GM19468 (cell line): ENCODE measurements around the gene FBXW12.
"Not testable (repeated sequence)": the region's sequence is repeated elsewhere in the genome, so short reads cannot be mapped to it uniquely, and the experiment has no call there.

Experiments
- ATAC-seq: cut with Tn5 transposase; IDR thresholded peaks from one replicate; pipeline ENCODE4 v1.9.1; 2021; ENCODE audit warnings: mild to moderate bottlenecking, moderate library complexity, moderate number of reproducible peaks; ENCODE audit not compliant: unreplicated experiment; ENCODE audit errors: extremely low read depth

FBXW12 gene, protein sequence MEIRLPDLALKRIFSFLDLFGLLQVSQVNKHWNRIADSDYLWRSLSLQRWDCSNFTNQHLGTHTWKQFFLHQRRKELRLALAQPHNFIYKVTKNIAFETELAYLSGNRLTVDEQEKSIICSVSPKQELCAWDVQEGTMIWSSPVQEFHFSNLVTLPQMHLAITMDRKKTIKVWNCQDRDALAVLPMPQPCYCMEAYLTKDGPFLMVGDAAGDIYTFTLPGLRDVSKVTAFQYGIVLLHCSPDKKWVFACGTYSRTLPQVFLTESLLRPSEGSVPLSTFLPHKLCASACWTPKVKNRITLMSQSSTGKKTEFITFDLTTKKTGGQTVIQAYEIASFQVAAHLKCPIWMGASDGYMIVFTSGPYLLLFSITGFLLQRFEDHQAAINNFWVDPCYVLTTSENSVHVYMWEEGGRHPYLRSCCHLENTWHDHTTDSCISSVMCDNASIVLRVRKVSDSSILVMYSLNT

DNA sequence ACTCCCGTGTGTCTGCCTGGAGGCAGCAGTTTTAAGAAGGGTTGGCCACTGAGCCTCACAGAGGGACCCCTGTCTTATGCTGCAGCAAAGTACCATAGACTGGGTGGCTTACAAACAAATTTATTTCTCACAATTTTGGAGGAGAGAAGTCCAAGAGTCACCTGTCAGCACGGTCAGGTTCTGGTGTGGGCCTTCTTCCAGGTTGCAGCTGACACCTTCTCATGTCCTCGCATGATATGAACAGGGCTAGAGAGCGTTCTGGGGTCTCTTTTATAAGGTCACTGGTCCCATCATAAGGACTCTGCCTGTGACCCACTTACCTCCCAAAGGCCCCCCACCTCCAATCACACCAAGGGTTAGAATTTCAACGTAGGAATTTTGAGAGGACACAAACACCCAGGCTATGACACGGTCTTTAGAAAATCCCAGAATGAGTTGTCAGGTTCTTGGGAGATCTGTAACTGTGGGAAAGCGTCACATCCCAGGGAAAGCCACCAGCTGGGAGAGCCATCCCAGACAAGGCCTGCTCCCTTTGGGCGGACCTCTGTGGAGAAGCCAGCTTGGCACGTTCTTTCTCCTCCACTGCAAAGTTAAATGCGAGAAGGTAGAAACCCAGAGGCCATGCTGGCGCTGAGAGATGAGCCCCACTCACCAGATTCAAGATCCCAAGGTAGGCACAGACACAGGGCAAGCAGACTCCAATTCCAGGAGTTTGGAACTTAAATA lies at the start of gene FBXW12:
Gene FBXW12 (plus strand): TSS at position 569 of the 726 bp plus-strand sequence. CDS start 549 bp downstream, outside the sequence.
- no peak for ATAC-seq

DNA sequence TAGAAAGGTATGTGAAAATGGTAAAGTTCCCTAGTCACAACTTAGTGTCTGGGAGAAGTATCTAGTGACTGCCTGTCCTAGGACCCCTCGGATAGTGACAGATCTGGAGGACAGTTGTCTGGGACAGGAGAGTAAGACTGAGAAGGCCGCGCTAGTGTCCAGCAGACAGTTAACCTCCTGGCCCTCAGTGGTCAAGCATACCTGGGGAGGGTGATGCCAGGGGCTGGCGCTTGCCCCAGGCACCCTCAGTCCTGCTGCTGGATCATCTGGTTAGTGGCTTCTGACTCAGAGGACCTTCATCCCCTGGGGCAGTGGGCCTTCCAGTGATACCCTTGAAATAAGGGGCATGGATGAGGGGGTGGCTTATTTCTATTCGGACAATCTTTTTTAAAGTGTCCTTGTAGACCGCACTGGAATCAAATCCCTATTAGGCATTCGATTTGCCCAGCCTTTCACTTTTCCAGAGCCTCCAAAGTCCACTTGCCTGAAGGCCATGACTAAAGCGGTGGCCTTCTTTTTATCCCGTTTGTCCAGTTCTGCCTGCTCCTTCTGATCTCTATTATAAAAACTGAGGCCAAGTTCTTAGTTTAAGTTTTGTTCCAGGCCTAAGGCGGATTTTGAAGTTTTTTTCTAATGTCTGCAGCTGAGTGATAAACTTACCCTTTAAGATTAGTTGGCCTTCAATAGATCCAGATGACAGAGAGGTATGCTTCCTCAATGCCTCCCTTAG lies 40.1 kb upstream of the FBXW12 start:
- not testable (repeated sequence) for ATAC-seq

DNA sequence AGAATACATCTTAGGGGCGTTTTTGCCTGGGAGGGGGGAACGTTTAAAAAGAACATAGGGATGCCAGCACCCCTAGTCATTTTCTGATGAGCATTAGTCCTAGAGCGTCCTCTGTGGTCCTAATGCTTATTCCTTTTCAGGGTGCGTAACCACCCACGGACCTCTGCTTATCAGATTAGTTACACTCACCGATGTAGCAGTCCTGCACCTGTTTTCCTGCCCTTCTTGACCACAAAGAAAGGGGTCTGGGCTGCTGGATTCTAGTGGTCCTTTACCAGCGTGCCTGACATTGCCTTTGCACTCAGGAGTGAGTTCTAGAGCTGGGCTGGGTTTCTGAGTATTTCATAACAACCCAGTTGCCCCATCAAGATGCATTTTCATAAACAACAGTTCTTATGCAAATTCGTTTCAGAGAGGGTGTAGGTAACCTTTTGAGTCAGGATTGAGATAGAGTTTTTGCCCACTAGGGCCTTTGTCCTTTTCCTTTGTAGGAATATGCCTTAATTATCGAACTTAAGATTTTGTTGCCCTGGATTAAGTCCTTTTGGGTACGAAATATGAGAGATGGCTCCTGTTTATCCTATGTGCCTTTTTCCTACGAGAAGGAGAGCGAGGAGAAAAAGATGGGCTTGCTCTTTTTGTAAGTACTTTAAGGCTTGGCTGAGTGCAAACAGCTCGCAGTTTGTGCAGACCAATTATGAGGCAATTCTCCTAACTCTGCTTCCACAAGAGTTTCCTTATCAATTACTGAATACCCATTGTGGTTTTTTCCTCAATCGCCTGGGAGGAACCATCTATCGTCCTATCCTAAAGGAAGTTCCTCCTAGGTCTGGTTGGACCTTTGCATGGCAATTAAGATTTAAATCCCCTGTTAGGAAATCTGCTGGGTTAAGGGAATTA lies 38.4 kb upstream of the FBXW12 start, which contains the start of gene SPINK8:
Gene SPINK8 (minus strand): TSS at position 316 of the 900 bp plus-strand sequence. CDS start 5,320 bp downstream, outside the sequence.
- ATAC-seq, result not testable (repeated sequence)

DNA sequence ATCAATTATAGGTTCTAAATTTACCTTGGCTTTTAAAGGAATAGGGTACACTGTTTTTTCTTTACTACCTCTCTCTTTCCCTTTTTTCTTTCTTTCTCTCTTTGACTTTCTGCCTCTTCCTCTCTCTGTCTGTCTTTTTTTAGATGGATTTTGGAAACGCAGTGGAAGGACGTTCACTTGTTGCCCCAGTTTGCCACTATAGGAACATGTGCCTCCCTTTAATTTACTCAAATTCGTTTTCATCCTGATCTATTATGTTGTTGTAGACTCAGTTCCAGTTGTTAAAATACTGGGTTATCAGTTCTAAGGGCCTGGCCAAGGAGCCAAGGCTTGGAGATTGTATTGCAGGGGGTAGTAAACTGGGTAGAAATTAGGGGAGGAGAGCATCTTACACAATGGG lies 37.4 kb upstream of the FBXW12 start:
- no peak for ATAC-seq

DNA sequence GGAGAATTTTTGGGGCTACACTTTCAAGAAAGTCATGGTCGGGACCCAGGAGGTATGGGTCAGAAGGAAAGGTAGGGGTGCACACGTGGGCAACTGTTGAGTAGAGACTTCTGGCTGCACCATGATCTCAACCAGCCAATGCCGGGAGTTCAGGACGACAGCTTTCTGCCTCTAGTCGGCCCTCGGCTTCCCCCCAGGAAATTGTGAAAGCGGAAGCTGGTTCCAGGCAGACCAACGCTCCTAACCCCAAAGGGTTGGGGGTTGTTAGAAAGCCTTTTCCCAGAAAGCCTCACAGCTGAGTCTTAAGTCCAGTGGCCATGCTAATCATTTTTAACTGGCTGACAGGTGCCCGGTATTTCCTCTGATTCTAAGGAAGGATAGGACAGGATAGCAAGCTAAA lies 36.7 kb upstream of the FBXW12 start:
- not testable (repeated sequence) for ATAC-seq

DNA sequence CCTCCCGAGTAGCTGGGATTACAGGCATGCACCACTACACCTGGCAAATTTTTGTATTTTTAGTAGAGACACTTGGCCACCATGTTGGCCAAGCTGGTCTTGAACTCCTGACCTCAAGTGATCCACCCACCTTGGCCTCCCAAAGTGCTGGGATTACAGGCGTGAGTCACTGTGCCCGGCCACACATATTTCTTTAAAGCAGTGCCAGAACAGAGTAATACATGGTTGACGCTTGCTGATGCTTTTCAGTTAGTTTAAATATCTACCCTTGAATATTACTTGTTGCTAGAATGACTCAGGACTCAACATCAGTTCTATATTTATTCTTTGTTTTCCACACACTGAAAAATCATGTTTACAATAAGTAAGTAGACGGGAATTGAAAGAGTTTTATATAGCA lies 34.5 kb upstream of the FBXW12 start:
- ATAC-seq, result not testable (repeated sequence)

DNA sequence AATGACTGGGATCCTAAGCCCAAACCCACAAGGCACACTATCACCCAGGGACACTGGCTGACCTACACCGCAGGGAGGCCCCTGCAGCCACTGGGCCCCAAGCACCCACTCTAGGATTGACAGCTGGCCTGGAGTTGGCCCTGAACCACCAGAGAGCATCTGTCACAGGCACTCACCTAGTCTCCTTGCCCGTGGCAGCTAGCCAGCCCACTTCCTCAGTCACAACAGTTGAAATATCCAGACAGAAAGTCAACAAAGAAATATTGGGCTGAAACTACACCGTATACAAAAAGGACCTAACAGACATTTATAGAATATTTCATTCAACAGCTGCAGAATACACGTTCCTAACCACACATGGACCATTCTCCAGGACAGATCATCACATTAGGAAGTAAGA lies 33.4 kb upstream of the FBXW12 start:
- no peak for ATAC-seq

DNA sequence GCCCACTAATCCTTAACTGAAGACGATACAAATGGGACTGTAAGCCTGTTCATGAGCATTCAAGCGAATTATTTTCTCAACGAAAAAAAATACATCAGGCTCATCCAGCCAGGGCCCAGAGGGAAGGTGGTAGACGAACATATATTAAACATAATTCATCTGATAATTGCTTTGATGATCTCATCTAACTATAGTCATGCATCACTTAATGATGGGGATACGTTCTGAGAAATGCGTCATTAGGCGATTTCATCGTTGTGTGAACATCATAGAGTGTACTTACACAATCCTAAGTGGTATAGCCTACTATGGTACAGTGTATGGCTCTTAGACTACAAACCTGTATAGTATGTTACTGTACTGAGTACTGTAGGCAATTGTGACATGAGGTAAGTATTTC lies 28.6 kb upstream of the FBXW12 start:
- ATAC-seq, result no peak

DNA sequence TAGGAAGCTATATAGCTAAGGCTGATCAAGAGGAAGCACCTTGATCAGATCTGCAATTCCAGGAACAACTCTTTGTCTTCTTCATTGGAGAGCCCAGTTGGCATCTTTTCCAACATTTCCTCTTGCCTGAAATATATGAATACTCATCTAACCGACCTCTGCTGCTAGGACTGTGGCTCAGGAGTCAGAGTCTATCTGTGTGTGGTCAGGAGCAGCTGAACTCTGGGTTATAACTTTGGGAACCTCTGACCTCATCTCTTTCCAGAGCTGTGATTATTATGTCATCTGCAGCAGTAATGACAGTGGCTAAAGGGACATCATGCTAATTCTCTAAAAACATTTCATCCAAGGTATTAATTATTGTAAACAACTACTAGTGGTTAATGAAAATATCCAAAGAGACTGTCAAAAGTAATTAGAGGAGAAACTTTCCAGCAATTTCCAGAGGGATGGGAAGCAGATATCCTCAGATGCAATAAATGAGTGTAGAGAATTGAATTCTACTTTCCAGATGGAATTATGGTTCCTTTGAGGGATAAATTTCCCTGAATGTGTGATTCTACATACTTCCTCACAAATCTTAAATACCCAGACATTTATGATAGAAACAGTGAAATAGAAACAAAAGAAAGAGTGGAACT lies 27.0 kb upstream of the FBXW12 start:
- no peak for ATAC-seq

DNA sequence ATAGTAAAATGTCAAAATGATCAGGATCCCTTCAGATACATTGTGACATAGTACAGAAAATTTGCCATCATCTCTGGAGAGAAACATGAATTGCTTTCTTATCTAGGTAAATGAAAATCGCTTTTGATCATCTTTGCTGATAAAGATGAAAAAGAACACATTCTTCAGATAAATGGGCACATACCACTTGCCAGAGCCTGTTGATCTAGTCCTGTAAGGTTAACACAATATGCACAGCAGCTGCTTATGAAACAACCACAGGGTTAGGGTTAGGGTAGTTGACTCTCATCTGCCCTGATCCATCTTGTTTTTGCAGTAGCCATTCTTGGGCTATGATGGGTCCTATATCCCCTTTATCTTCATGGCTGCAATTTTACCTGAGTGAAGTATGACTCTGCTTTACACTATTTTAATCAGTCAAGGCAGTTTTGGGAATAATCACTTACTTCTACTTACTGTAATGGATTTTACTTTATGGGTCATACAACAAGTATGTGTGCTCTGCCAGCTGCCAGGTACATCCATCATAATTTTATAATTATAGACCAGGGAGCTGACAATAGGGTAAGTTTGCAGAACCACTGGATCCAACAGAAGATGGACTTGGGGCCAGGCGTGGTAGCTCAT lies 26.0 kb upstream of the FBXW12 start:
- no peak for ATAC-seq

DNA sequence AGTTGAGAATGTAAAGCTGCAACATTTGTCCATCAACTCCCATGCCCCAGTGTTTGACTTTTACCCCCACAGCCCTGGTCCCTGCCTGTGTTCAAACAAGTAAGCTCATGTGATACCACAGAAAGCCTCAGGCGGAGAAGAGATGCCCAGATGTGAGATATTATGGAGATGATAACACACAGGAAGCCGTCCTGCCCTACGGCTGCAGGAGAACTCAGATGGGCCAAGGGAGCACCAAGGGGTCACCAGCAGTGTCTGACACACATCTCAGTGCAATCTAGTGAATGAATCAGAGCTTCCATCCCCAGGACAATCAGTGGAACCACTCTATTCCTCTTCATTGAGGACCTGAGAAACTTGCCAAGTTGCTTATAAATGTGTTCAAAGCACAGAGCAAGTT lies 24.5 kb upstream of the FBXW12 start:
- no peak for ATAC-seq

DNA sequence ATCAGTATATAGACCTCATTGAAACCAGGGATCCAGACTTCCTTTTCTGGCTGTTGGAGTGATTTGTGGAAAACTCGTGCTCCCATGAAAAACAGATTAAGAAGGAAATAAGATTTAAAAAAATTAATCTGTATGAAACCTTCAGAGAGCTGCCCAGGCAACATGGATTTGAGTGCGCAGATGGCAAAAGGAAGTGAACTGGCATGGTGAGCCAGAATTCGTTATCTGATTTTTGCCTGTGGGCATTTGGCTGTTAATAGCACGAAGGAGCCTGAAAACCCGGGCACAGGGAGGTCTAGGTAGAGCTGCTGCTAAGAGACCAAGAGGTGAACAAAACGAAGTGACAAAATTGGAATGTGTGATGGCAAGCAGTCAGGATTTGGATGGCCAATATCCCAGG lies 19.5 kb upstream of the FBXW12 start:
- ATAC-seq, result no peak

DNA sequence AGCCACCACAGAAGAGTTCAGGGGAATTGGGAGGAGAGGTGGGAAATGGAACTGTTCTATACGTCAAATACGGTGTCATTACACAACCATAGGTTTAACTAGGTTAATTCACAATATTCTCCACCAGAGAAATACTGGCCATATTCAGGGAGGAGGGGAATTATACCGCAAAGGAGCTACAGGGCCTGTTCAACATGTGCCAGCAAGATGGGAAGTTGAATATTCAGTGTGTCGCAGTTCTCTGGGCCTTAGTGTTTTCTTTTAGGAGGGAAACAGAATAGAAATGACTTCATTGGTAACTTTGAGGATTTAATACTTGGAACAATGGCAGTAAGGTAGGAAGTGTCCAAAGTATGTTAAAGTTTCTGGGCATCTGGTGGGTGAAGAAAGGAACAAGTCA lies 18.0 kb upstream of the FBXW12 start:
- ATAC-seq, result no peak

DNA sequence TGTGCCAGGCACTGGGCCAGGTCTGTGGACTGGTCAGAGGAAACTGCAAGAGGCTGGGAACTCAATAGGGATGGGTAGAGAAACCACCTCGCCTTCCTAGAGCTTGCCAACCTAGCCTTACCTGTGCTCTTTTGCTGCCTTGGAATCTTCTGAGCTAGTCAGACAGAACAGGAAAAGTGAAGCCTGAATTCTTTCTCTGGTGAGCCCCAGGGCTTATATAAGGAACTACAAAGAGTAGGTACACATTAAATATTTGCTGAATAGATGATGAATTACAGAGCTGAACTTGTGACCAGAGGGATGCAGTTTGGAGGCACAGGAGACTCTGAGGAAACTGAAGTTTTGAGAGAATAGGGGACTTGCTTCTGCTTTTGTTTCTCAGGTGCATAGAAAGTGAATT lies 15.6 kb upstream of the FBXW12 start:
- ATAC-seq, result no peak

DNA sequence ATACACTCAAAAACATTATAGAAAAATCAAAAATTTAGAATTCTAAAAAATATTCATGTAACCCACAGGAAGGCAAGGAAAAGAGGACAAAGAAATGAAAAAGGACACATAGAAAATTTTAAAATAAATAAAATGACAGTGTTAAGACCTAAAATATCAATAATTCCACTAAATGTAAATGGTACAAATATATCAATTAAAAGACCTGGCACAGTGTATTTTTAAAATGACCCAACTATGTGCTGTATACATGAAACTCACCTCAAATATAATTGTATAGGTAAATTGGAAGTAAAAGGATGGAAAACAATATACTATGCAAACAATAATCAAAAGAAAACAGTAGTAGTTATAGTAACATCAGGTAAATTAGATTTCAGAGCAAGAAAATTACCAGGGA lies 10.1 kb upstream of the FBXW12 start:
- ATAC-seq, result no peak

DNA sequence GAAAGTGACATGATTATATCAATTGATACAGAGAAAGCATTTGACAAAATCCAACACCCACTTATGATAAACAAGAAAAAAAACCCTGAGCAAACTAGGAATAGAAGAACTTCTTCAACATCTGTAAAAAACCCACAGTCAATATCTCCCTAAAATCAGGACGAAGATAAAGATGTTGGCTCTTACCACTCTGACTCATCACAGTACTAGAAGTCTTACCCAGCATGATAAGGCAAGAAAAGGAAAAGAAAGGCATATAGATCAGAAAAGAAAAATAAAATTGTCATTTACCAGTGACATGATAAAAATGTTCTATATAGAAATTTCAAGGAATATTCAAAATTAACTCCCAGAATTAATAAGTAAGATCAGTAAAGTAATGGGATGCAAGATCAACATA lies 7.2 kb upstream of the FBXW12 start:
- ATAC-seq, result no peak

DNA sequence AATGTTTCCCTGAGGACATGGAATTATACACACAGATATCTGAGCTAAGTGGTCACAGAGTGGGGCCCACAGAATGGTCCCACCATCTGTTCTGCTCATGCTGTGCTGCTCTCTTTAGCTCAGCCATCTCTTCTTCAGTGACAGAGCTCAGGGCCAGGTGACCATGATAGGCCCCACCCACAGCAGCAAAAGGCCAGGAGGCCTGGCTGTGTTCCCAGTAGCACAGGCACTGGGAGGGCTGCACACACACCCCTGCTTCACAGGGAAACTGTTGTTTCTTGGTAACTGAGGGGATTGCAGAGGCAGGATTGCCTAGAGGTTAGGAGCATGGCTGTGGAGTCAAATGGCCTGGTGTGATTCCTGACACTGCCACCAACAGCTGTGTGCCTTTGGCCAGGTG lies 4.8 kb upstream of the FBXW12 start:
- ATAC-seq, result no peak

DNA sequence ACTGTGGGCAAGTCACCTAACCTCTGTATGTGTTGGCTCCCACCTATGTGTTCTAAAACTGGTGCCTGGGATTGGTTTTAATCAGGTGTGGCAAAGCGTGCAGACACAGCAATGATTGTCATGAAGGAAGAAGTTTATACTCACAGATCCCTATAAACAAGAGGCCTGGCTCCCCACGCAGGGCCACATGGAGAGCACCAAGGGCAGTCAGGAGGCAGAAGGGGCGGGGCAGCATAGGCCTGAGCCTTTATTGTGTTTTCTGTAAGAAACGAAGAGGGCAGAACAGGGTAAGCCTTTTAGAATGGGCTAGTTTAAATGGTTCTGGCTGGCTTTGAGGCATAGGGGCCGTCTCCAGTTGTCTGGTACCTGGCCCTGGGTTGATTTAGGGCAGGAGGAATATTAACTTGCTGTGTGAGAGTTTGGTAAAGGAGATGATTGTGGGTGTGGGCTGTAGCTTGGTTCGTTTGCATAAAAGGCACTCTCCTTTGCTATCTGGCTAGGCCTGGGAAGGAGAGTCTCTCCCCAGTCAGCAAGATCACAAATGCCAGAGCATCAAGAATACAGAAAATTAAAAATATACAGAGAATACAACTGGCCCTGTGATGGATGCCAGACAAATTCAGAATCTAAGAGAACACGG lies 2.2 kb upstream of the FBXW12 start:
- no peak for ATAC-seq
